ENCODE data around the gene ADAD2. TPM values are rescaled to one million over a fixed set of nuclear protein-coding genes. Genes with fewer than 3 reads are reported as not detected.

Gene ADAD2
- total and polyA plus RNA-seq, 9 of the 15 experiments (the other 6 are each of a cell fraction or from before 2014, with no cell fraction given) = 0.07 TPM; not detected in 8

GRCh38 chr16:84161037-84161436, 29.9 kb upstream of the ADAD2 start:
- Histone ChIP-seq H3K4me2 (ENCODE audit: insufficient read depth, low read length) (no peak overlapping the region), H3K79me2 (ENCODE audit: control insufficient read depth, insufficient read depth, low read length) (no peaks in the 10 kb centered on the region), H3K27ac (ENCODE audit: extremely low read depth, low read depth, low read length) (no peak overlapping the region), H4K20me1 (replicated peaks; ENCODE audit: control insufficient read depth, insufficient read depth, low read length) (no peaks in the 10 kb centered on the region), H2AFZ (ENCODE audit: low read depth, low read length) (no peak overlapping the region), H3K9ac (ENCODE audit: insufficient read depth in 1 of 2, low read depth in 2 of 2, low read length in 2 of 2) (no peak overlapping the region), H3K36me3 (ENCODE audit: control insufficient read depth, insufficient read depth, low read length) (no peaks in the 10 kb centered on the region), H3K4me1 (replicated peaks in 1 of 2; ENCODE audit: control insufficient read depth in 2 of 2, insufficient read depth in 2 of 2, low read length in 2 of 2) (peaks cover 0 to 4% of the 10 kb centered on the region in 2 experiments; a peak in 1 of 5 replicates), H3K4me3 (no peak overlapping the region), H3K27me3 (ENCODE audit: control insufficient read depth in 2 of 2, insufficient read depth in 2 of 2, low read length in 2 of 2) (peaks cover 57 to 65% of the 10 kb centered on the region in 2 experiments), H3K9me1 (ENCODE audit: control insufficient read depth, insufficient read depth, low read length) (no peaks in the 10 kb centered on the region), H3K9me3 (replicated peaks; ENCODE audit: control insufficient read depth, insufficient read depth, low read depth, low read length) (no peaks in the 10 kb centered on the region)
- POLR2A ChIA-PET = interaction anchor here (0.5 to 1.6 kb wide), 5 partner anchors 9 to 111 kb away, joined by 3 to 6 read pairs (median 3); no protein-coding TSS in a partner anchor
- CTCF ChIA-PET (ENCODE audit: low intra/inter-chr PET ratio) = no interaction called here
- in situ Hi-C loops (cut with MboI) (no loop called here), intact Hi-C loops (cut with micrococcal nuclease) (no loop called here)
- FAIRE-seq (no peak), DNase-seq (ENCODE audit: extremely low read depth in 1 of 4, low spot score in 3 of 4) (no peak), ATAC-seq (no peak; the same call in 2 of the 3 replicates)
- BruUV-seq (replicated peaks) = no TSS peak
- WGBS (ENCODE audit: insufficient coverage, low coverage, missing lambda C conversion rate) = 3% methylated on average over 10 of the region's 10 CpGs
- TF ChIP-seq BRD9 (IDR thresholded peaks at IDR 0.05; ENCODE audit: low read depth, partially characterized antibody) = no peak
- TF ChIP-seq RFX7 (CRISPR knock-in tag; IDR thresholded peaks at IDR 0.05) = no peak
- no peak for TF ChIP-seq ZNF589 (CRISPR knock-in tag; IDR thresholded peaks at IDR 0.05; ENCODE audit: low read depth)
- no peak for TF ChIP-seq POLR3A (IDR thresholded peaks at IDR 0.05; ENCODE audit: borderline replicate concordance, extremely low read depth, insufficient read depth, insufficient read length)
- TF ChIP-seq ARID4B (CRISPR knock-in tag; IDR thresholded peaks at IDR 0.05) = no peak
- no peak for TF ChIP-seq TARDBP (IDR thresholded peaks at IDR 0.05)
- no peak for TF ChIP-seq MCM2 (IDR thresholded peaks at IDR 0.05; ENCODE audit: low read depth)
- no peak for TF ChIP-seq CLOCK (CRISPR knock-in tag; IDR thresholded peaks at IDR 0.05; ENCODE audit: borderline replicate concordance)
- TF ChIP-seq FOXJ3 (CRISPR knock-in tag; IDR thresholded peaks at IDR 0.05) = no peak
- no peak for TF ChIP-seq NFXL1 (CRISPR knock-in tag; IDR thresholded peaks at IDR 0.05)
- no peak for TF ChIP-seq E2F4 (CRISPR knock-in tag; IDR thresholded peaks at IDR 0.05; ENCODE audit: low read depth)
- TF ChIP-seq SMARCE1 (IDR thresholded peaks at IDR 0.05) = no peak
- TF ChIP-seq CTCFL (IDR thresholded peaks at IDR 0.05; ENCODE audit: borderline replicate concordance, insufficient read depth, low read depth, low read length, poor library complexity, severe bottlenecking) = no peak

Measured in K562 (cell line).